Right ventricle myocardium inferior (tissue), 1 donor: ENCODE data around the gene RSPO1. TPM values are rescaled to one million over a fixed set of nuclear protein-coding genes. Genes with fewer than 3 reads are reported as not detected.

ENCODE experiments used
- ATAC-seq: fragments of 200-7000 bp; cut with Tn5 transposase; one replicate; pipeline ENCODE4 v1.9.1; 2020; ENCODE audit warnings: mild to moderate bottlenecking, moderate library complexity
- DNase-seq: peaks from one replicate; pipeline ENCODE4 v3.0.0; 2021; ENCODE audit errors: missing footprints
- intact Hi-C: fragments of 100-400 bp; cut with DNase I; formaldehyde crosslinking; loops from one replicate; pipeline ENCODE4 v1.11.0; 2022
- total RNA-seq: library from RNA; stranded (reverse); fragmentation: NEBNext Ultra II Directional; extraction: Animal tissue kit (Norgen Biotek cat#: 25700); gene quantifications from one replicate; pipeline ENCODE4 v1.2.1, GENCODE V29; 2021
- donor health status: DM: no; HTN: yes; CAD: no; lungs with severe emphysema.

The RSPO1 gene
- total RNA-seq, 1 donor from 2014 or later: not detected

- DNase-seq (no peak), ATAC-seq (no peak)
- intact Hi-C loops: no loop called here
Observed at GRCh38 chr1:37629726-37630425, 4.8 kb downstream of the RSPO1 start.

GRCh38 chr1:37629008-37629407 is 5.7 kb downstream of the RSPO1 start:
- no peak for DNase-seq
- intact Hi-C loops: no loop called here
- ATAC-seq: no peak

- no peak for ATAC-seq
- DNase-seq: no peak
- intact Hi-C loops: no loop called here
Observed at GRCh38 chr1:37628026-37628556, 6.6 kb downstream of the RSPO1 start.

- intact Hi-C loops: no loop called here
- DNase-seq (no peak), ATAC-seq (no peak)
Observed at GRCh38 chr1:37622131-37622530, 12.6 kb downstream of the RSPO1 start.

- no peak for ATAC-seq
- intact Hi-C loops: no loop called here
- DNase-seq: no peak
Observed at GRCh38 chr1:37621326-37621870, 13.3 kb downstream of the RSPO1 start.

- intact Hi-C loops: no loop called here
- ATAC-seq: no peak
- DNase-seq: no peak
Observed at GRCh38 chr1:37620707-37621106, 14.0 kb downstream of the RSPO1 start.

- ATAC-seq (no peak), DNase-seq (no peak)
- intact Hi-C loops: no loop called here
Observed at GRCh38 chr1:37616330-37616729, 18.4 kb downstream of the RSPO1 start.

GRCh38 chr1:37614105-37614504 is 20.6 kb downstream of the RSPO1 start:
- intact Hi-C loops: no loop called here
- DNase-seq (no peak), ATAC-seq (no peak)

GRCh38 chr1:37612186-37612585 is 22.5 kb downstream of the RSPO1 start:
- ATAC-seq (no peak), DNase-seq (no peak)
- intact Hi-C loops: no loop called here

GRCh38 chr1:37609994-37610393 is 24.7 kb downstream of the RSPO1 start:
- intact Hi-C loops: no loop called here

GRCh38 chr1:37609002-37609401 is 25.7 kb downstream of the RSPO1 start:
- DNase-seq (no peak), ATAC-seq (no peak)
- intact Hi-C loops: no loop called here

More at GRCh38 chr1:37609994-37610393, 24.7 kb downstream of the RSPO1 start:
- DNase-seq (no peak), ATAC-seq (no peak)

GRCh38 chr1:37606481-37607263 is 28.0 kb downstream of the RSPO1 start:
- intact Hi-C loops: no loop called here
- ATAC-seq: no peak
- DNase-seq: no peak

GRCh38 chr1:37605806-37606474 is 28.8 kb downstream of the RSPO1 start:
- intact Hi-C loops: no loop called here
- DNase-seq (no peak), ATAC-seq (no peak)

GRCh38 chr1:37605061-37605650 is 29.5 kb downstream of the RSPO1 start:
- intact Hi-C loops: no loop called here
- no peak for DNase-seq
- ATAC-seq: no peak

GRCh38 chr1:37602750-37603694 is 31.7 kb downstream of the RSPO1 start:
- intact Hi-C loops: loop anchor here (5.0 kb wide), 1 partner anchor 79 kb away; no protein-coding TSS in a partner anchor
- ATAC-seq (peak; percentile 39), DNase-seq (no peak)

GRCh38 chr1:37601441-37601840 is 33.3 kb downstream of the RSPO1 start:
- intact Hi-C loops: loop anchor here (5.0 kb wide), 1 partner anchor 81 kb away; no protein-coding TSS in a partner anchor
- DNase-seq (no peak), ATAC-seq (no peak)

GRCh38 chr1:37599940-37600339 is 34.8 kb downstream of the RSPO1 start:
- intact Hi-C loops: loop anchor here (5.0 to 10.0 kb wide), 3 partner anchors 48 to 255 kb away; partner anchors contain the start of genes MTF1 and SNIP1
- DNase-seq (no peak), ATAC-seq (no peak)
